ENCODE measurements around the gene CD300E.

GRCh38 chr17:74608511-74608910 is 15.0 kb downstream of the CD300E start:
- TF ChIP-seq CTCF (IDR thresholded peaks at IDR 0.05), result no peak
- no peak for TF ChIP-seq POLR2A (IDR thresholded peaks at IDR 0.05)
